ENCODE measurements around the gene ROR2.

DNA sequence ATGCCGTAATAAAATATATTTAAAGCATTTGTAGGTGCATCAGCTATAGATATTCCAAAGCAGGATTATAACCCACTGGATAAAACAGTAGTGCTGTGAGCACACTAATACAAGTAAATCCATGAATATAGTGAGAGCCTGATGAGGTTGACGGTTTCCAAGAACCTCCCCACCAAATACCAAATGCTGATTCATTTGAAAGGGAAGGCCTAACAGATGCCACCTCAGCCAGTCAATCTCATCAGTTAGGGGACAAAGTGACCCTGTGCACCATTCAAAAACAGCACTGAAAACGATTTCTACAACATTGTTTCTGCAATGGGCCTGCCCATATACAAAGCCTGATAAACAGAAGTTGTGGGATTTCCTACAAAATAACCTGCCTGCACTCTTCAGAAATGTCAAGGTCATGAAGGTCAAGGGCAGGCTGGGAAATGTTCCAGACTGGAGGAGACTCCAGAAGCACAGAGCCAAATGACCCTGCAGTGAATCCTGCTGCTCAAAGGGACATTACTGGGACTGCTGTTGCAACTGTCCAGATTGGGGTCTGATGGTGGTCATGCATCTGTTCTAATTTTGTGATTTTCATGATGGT lies 69.6 kb downstream of the ROR2 start:
- TF ChIP-seq TAF1 (IDR thresholded peaks at IDR 0.05; ENCODE audit: low read depth, low read length) (no peak), POLR2AphosphoS5 (IDR thresholded peaks at IDR 0.05; ENCODE audit: low read depth, low read length) (no peak)
